A673 (cell line): Measurements from ENCODE around the gene SPTLC3. TPM values are rescaled to one million over a fixed set of nuclear protein-coding genes. Genes with fewer than 3 reads are reported as not detected.

ENCODE experiments used
- BruUV-seq: library from RNA; stranded (reverse); fragments of 400-500 nt; replicated peaks from 2 replicates; lab custom pipeline; 2021; lab: Mats Ljungman, UMichigan
- CTCF ChIA-PET: fragments of 300-600 bp; sonication (Branson Sonifier 250); formaldehyde crosslinking; loops from one replicate; lab custom pipeline; 2022; ENCODE audit warnings: antibody characterized with exemption; lab: Charles Lee
- POLR2A ChIA-PET: fragments of 300-600 bp; sonication (Branson Sonifier 250); formaldehyde crosslinking; loops from one replicate; lab custom pipeline; 2022; ENCODE audit warnings: antibody characterized with exemption; ENCODE audit not compliant: low non-redundant PET; lab: Charles Lee
- DNase-seq: peaks from one replicate; pipeline ENCODE4 v3.0.0-alpha.2; 2015; ENCODE audit warnings: low spot score
- H3K27ac ChIP-seq: fragments of 200-600 bp; sonication (generic); 2 replicates; pipeline ENCODE4 v1.5.1; 2016; ENCODE audit warnings: mixed run types, low read depth, mild to moderate bottlenecking, mixed read lengths, antibody characterized with exemption, low read length; ENCODE audit not compliant: poor library complexity, severe bottlenecking
- H3K27me3 ChIP-seq: fragments of 200-600 bp; sonication (generic); replicated peaks from 2 replicates; pipeline ENCODE4 v1.6.1; 2017; ENCODE audit warnings: mixed run types, low read depth, mild to moderate bottlenecking, mixed read lengths, antibody characterized with exemption, low read length; ENCODE audit not compliant: insufficient read depth, poor library complexity
- H3K36me3 ChIP-seq: fragments of 200-600 bp; sonication (generic); 2 replicates; pipeline ENCODE4 v1.6.1; 2016; ENCODE audit warnings: mixed run types, mild to moderate bottlenecking, mixed read lengths, antibody characterized with exemption, low read length; ENCODE audit not compliant: insufficient read depth, poor library complexity, severe bottlenecking
- H3K4me1 ChIP-seq: fragments of 200-600 bp; sonication (generic); 2 replicates; pipeline ENCODE4 v1.6.1; 2017; ENCODE audit warnings: mixed run types, mild to moderate bottlenecking, mixed read lengths, antibody characterized with exemption, low read length; ENCODE audit not compliant: insufficient read depth, poor library complexity, severe bottlenecking
- H3K4me3 ChIP-seq: fragments of 200-600 bp; sonication (generic); 2 replicates; pipeline ENCODE4 v1.5.1; 2016; ENCODE audit warnings: low read depth, mixed run types, mild to moderate bottlenecking, mixed read lengths, low read length; ENCODE audit not compliant: poor library complexity, severe bottlenecking
- H3K9me3 ChIP-seq: fragments of 200-600 bp; sonication (generic); 2 replicates; pipeline ENCODE4 v1.6.1; 2016; ENCODE audit warnings: mixed run types, low read depth, mild to moderate bottlenecking, mixed read lengths, antibody characterized with exemption, low read length; ENCODE audit not compliant: poor library complexity, severe bottlenecking
- EZH2 ChIP-seq: fragments of 200-600 bp; sonication (generic); IDR thresholded peaks from 2 replicates; pipeline ENCODE4 v1.6.1; 2017; ENCODE audit warnings: borderline replicate concordance, low read depth, mild to moderate bottlenecking, mixed read lengths, antibody characterized with exemption, low read length; ENCODE audit not compliant: poor library complexity, severe bottlenecking
- intact Hi-C: fragments of 100-400 bp; cut with micrococcal nuclease; formaldehyde crosslinking; loops from one replicate; pipeline ENCODE4 v1.10.0; 2022; ENCODE audit not compliant: unreplicated experiment
- total RNA-seq: library from RNA; stranded (reverse); gene quantifications from 2 replicates; pipeline ENCODE4 v1.2.3, GENCODE V29; 2021
- TF ChIP-seq, protein P1 (sequence below): fragments of 300-800, 200-600 bp; sonication (generic); conservative IDR thresholded peaks from 2 replicates; pipeline ENCODE4 v1.5.1; 2017; ENCODE audit warnings: low read depth, mild to moderate bottlenecking, antibody characterized with exemption, low read length, moderate library complexity, mixed read lengths

The SPTLC3 gene
- total RNA-seq, 1 experiment from 2014 or later = 0.06 TPM

DNA sequence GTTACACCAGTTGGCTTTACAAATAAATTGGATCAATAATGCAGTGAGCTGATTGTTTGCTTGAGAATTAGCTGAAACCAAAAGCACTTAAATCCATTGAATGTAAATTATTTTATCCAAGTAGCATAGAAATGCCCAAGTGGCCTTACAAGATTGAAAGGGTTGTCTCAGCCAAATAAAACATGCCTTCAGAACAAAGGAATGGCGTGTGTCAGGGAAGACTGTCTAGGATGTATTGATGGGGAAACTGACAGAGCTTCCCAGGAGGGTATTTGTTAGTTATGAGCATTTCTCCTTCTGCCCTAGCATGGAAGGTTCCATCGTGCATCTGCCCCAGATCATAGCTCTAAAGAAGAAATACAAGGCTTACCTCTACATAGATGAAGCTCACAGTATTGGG lies 108.4 kb downstream of the SPTLC3 start:
- no peaks in the 10 kb centered on the region for H3K4me1 ChIP-seq
- no peaks in the 10 kb centered on the region for H3K27me3 ChIP-seq
- H3K36me3 ChIP-seq = no peaks in the 10 kb centered on the region
- H3K4me3 ChIP-seq = no peak overlapping the region
- POLR2A ChIA-PET = no interaction called here
- BruUV-seq = no TSS peak
- DNase-seq = no peak
- H3K27ac ChIP-seq = no peak overlapping the region
- H3K9me3 ChIP-seq = no peaks in the 10 kb centered on the region
- TF ChIP-seq, protein P1, sequence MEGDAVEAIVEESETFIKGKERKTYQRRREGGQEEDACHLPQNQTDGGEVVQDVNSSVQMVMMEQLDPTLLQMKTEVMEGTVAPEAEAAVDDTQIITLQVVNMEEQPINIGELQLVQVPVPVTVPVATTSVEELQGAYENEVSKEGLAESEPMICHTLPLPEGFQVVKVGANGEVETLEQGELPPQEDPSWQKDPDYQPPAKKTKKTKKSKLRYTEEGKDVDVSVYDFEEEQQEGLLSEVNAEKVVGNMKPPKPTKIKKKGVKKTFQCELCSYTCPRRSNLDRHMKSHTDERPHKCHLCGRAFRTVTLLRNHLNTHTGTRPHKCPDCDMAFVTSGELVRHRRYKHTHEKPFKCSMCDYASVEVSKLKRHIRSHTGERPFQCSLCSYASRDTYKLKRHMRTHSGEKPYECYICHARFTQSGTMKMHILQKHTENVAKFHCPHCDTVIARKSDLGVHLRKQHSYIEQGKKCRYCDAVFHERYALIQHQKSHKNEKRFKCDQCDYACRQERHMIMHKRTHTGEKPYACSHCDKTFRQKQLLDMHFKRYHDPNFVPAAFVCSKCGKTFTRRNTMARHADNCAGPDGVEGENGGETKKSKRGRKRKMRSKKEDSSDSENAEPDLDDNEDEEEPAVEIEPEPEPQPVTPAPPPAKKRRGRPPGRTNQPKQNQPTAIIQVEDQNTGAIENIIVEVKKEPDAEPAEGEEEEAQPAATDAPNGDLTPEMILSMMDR = no peak
- no peak for TF ChIP-seq EZH2
- intact Hi-C loops = loop anchor here (5.0 kb wide), 1 partner anchor 670 kb away; the partner anchor contains the start of gene NDUFAF5
- CTCF ChIA-PET = no interaction called here

DNA sequence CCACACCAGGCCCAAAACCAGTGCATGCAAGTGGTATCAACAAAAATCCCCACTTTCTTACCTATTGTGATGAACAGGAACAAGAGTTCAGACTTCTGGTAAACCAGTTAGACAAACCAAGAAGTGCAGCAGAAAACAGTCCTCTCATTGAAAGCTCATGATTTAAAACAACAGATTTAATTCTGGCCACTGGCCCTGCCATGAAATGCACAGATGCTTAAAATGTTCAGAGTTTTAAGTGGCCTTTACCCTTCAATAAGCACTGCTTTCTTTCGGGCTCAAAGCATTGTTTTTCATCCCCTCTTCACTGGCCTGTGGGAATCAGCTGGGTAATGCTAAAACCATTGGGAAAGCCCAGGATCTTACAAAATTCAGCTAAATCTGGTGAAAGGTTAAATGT lies 109.9 kb downstream of the SPTLC3 start:
- Histone ChIP-seq H3K27ac (no peak overlapping the region), H3K4me1 (no peaks in the 10 kb centered on the region), H3K4me3 (no peak overlapping the region), H3K27me3 (no peaks in the 10 kb centered on the region), H3K9me3 (no peaks in the 10 kb centered on the region), H3K36me3 (no peaks in the 10 kb centered on the region)
- POLR2A ChIA-PET = interaction anchor here (0.6 kb wide), 1 partner anchor 653 kb away, joined by 11 read pairs; no protein-coding TSS in a partner anchor
- CTCF ChIA-PET = interaction anchor here (1.1 kb wide), 1 partner anchor 428 kb away, joined by 6 read pairs; no protein-coding TSS in a partner anchor
- intact Hi-C loops = loop anchor here (1.0 to 5.0 kb wide), 4 partner anchors 144 to 669 kb away; partner anchors contain the start of gene NDUFAF5
- TF ChIP-seq, protein P1 = no peak
- no peak for TF ChIP-seq EZH2
- BruUV-seq = no TSS peak
- no peak for DNase-seq

DNA sequence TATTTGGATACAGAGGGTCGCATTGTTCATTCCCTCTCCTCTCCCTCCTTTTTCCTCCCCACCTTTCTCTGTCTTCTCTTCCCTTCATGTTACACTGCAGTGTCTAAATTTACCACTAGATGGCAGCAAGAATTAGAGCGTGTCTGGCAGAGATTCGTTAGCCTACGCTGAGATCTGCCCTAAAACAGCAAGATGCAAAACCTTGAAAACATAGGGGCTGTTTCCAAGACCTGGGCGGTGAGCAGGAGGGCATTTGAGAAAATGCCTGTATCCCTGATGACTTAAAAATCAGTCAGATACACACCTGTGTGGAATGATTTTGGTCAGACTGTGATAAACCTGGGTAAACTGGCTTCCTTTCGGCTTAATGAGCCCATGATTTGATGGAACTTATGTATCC lies 110.8 kb downstream of the SPTLC3 start:
- CTCF ChIA-PET = interaction anchor here (1.1 kb wide), 1 partner anchor 427 kb away, joined by 6 read pairs; no protein-coding TSS in a partner anchor
- intact Hi-C loops = loop anchor here (1.0 to 5.0 kb wide), 4 partner anchors 143 to 668 kb away; partner anchors contain the start of gene NDUFAF5

More for the DNA sequence above, 110.8 kb downstream of the SPTLC3 start:
- no peaks in the 10 kb centered on the region for H3K36me3 ChIP-seq
- no peak overlapping the region for H3K27ac ChIP-seq
- H3K9me3 ChIP-seq = no peaks in the 10 kb centered on the region
- H3K27me3 ChIP-seq = no peaks in the 10 kb centered on the region
- no peak overlapping the region for H3K4me3 ChIP-seq
- no peaks in the 10 kb centered on the region for H3K4me1 ChIP-seq
- no TSS peak for BruUV-seq
- POLR2A ChIA-PET = interaction anchor here (0.6 kb wide), 1 partner anchor 652 kb away, joined by 11 read pairs; no protein-coding TSS in a partner anchor
- DNase-seq = peak; percentile 80
- no peak for TF ChIP-seq EZH2
- TF ChIP-seq, protein P1 = peak; percentile 93
